Adipocyte (in vitro differentiated cells): ENCODE results near the gene LACTBL1.

Experiments used
- DNase-seq: peaks from one replicate; pipeline ENCODE4 v3.0.0-alpha.2; 2015; ENCODE audit warnings: low read depth
- H3K27me3 ChIP-seq: replicated peaks from 2 replicates; pipeline ENCODE4 v1.7.0; 2013; ENCODE audit warnings: mild to moderate bottlenecking, low read length, moderate library complexity; ENCODE audit not compliant: control insufficient read depth, insufficient read depth
- H3K36me3 ChIP-seq: 2 replicates; pipeline ENCODE4 v1.7.0; 2013; ENCODE audit warnings: low read length, mild to moderate bottlenecking, moderate library complexity; ENCODE audit not compliant: control insufficient read depth, insufficient read depth, severe bottlenecking
- H3K4me1 ChIP-seq: 2 replicates; pipeline ENCODE4 v1.7.0; 2013; ENCODE audit warnings: mild to moderate bottlenecking, low read length, moderate library complexity; ENCODE audit not compliant: control insufficient read depth, insufficient read depth
- H3K4me3 ChIP-seq: 2 replicates; pipeline ENCODE4 v1.7.0; 2013; ENCODE audit warnings: mild to moderate bottlenecking, low read length, moderate library complexity
- H3K9ac ChIP-seq: 2 replicates; pipeline ENCODE4 v1.7.0; 2013; ENCODE audit warnings: mild to moderate bottlenecking, low read length, moderate library complexity
- H3K9me3 ChIP-seq: 2 replicates; pipeline ENCODE4 v1.7.0; 2013; ENCODE audit warnings: mild to moderate bottlenecking, low read length, moderate library complexity; ENCODE audit not compliant: control insufficient read depth

Gene LACTBL1

GRCh38 chr1:22910286-22910685, 62.4 kb downstream of the LACTBL1 start:
- Histone ChIP-seq H3K4me1 (no peaks in the 10 kb centered on the region), H3K9me3 (no peaks in the 10 kb centered on the region), H3K9ac (no peak overlapping the region), H3K36me3 (no peaks in the 10 kb centered on the region), H3K4me3 (no peak overlapping the region), H3K27me3 (peaks cover 28% of the 10 kb centered on the region)
- DNase-seq = no peak

DNA sequence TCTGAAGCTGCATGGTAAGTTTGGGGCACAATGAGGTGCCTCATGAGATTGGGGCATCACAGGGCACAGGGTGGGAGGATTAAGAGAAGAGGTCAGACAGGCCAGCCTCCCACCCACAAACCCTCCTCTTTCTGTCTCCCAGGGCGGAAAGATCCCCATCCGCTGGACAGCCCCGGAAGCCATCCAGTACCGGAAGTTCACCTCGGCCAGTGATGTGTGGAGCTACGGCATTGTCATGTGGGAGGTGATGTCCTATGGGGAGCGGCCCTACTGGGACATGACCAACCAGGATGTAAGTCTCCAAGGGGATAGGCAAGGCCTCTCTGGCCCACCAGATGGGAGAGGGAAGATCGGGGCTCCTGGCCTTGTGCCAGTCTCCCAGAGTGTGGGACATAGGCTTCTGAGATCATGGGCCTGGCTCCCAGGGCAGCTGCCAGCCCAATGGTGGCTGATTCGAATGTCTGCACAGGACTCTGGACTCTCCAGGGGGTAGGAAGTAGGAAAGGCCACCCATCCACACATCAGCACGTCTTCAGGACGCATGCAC, 63.7 kb downstream of the LACTBL1 start:
- Histone ChIP-seq H3K9me3 (no peaks in the 10 kb centered on the region), H3K27me3 (peaks cover 28% of the 10 kb centered on the region), H3K4me3 (no peak overlapping the region), H3K36me3 (no peaks in the 10 kb centered on the region), H3K4me1 (no peaks in the 10 kb centered on the region), H3K9ac (no peak overlapping the region)
- no peak for DNase-seq

DNA sequence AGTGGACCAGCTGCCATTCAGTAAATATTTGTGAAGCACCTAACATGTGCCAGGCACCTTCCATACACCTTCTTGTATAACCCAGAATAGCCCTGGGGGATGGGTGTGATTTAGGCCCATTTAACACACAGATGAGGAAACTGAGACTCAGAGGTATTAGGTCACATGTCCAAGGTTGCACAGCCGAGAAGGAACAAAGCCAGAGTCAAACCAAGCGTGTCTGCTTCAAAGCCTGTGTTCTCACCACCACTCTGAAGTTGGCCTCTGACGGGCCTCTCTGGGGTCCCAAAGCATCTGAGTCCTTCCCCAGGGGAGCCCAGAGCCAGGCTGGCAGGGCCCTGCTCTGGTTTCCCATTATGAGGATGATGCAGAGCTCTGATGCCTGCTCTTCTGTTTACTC, 65.1 kb downstream of the LACTBL1 start:
- H3K4me3 ChIP-seq = no peak overlapping the region
- DNase-seq = no peak
- H3K4me1 ChIP-seq = no peaks in the 10 kb centered on the region
- peaks cover 26% of the 10 kb centered on the region for H3K27me3 ChIP-seq
- H3K9me3 ChIP-seq = no peaks in the 10 kb centered on the region
- H3K9ac ChIP-seq = no peak overlapping the region
- no peaks in the 10 kb centered on the region for H3K36me3 ChIP-seq

GRCh38 chr1:22906968-22907367, 65.7 kb downstream of the LACTBL1 start:
- no peak for DNase-seq
- H3K36me3 ChIP-seq = no peaks in the 10 kb centered on the region
- H3K4me1 ChIP-seq = no peaks in the 10 kb centered on the region
- no peaks in the 10 kb centered on the region for H3K9me3 ChIP-seq
- H3K27me3 ChIP-seq = peaks cover 20% of the 10 kb centered on the region
- no peak overlapping the region for H3K9ac ChIP-seq
- no peak overlapping the region for H3K4me3 ChIP-seq

- Histone ChIP-seq H3K4me1 (no peaks in the 10 kb centered on the region), H3K9ac (no peak overlapping the region)
- peak; percentile 7 for DNase-seq
Measured at GRCh38 chr1:22903113-22903512, 69.6 kb downstream of the LACTBL1 start.

More at GRCh38 chr1:22903113-22903512, 69.6 kb downstream of the LACTBL1 start:
- no peaks in the 10 kb centered on the region for H3K36me3 ChIP-seq
- peaks cover 11% of the 10 kb centered on the region for H3K27me3 ChIP-seq
- no peaks in the 10 kb centered on the region for H3K9me3 ChIP-seq
- no peak overlapping the region for H3K4me3 ChIP-seq
